ENCODE results near the gene EHD4.

DNA sequence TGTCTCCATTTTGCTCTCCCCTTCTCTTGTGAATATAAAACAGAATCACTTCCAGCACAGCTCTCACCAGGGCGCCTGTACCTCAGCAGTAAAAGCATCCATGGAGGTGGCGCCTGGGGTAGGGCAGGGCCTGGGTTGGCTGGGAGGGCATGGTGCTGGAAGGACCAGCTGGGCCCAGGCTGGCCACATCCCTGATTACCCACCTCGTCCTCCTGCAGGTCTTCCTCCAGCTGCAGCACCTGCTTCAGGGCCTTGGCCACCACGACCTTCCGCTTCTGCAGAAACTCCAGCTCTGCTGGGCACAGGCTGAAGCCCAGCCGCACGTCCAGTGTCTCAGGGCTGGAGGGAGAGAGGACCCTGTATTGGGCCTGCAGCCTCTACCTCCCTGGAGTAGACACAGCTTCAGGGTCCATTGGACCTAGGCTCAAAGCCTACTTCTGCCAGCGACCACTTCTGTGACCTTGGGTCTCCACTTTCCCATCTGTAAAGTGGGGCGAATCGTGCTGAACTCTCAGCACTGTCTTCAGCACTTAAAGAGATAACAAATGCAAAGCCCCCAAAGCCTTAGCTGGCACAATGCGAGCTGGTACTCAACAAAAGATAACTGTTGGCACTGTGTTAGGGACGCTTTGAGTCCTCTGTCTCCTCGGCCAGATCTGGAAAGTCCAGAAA, 24.7 kb upstream of the EHD4 start:
- TF ChIP-seq CTCF (IDR thresholded peaks at IDR 0.05; ENCODE audit: poor library complexity) (no peak), EZH2phosphoT487 (IDR thresholded peaks at IDR 0.05; ENCODE audit: low read depth, severe bottlenecking, unreplicated experiment) (no peak), EZH2 (IDR thresholded peaks at IDR 0.05; ENCODE audit: borderline replicate concordance) (no peak)

All from hepatocyte (in vitro differentiated cells).